Measurements from ENCODE around the gene LRMDA.

DNA sequence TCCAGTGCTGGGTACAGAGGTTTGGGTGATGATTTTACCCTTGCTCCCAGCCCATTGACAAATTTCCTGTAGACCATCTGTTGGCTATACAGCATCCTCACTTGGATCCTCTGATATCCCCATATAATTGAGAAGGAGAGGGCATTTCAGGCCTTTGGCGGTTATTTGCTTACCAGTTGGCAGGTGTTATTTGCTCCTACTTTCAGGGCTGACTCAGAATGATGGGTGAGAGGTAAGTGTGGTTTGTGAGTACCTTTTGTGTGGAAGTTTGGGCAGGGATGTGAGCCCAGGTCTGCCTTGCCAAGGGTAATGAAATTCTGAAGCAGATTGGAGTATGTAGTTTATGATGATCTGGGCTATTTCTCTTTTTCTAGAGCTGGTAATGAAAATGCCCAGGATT is 93.6 kb downstream of the LRMDA start:
- TF ChIP-seq, protein P1, sequence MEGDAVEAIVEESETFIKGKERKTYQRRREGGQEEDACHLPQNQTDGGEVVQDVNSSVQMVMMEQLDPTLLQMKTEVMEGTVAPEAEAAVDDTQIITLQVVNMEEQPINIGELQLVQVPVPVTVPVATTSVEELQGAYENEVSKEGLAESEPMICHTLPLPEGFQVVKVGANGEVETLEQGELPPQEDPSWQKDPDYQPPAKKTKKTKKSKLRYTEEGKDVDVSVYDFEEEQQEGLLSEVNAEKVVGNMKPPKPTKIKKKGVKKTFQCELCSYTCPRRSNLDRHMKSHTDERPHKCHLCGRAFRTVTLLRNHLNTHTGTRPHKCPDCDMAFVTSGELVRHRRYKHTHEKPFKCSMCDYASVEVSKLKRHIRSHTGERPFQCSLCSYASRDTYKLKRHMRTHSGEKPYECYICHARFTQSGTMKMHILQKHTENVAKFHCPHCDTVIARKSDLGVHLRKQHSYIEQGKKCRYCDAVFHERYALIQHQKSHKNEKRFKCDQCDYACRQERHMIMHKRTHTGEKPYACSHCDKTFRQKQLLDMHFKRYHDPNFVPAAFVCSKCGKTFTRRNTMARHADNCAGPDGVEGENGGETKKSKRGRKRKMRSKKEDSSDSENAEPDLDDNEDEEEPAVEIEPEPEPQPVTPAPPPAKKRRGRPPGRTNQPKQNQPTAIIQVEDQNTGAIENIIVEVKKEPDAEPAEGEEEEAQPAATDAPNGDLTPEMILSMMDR (IDR thresholded peaks at IDR 0.05) = no peak
- no peak for TF ChIP-seq EZH2 (IDR thresholded peaks at IDR 0.05; ENCODE audit: borderline replicate concordance, insufficient read depth, low read depth, low read length, poor library complexity, severe bottlenecking)
